UCSD-AML1 (cell line): ENCODE measurements around the gene ARHGAP1.
"Not testable (repeated sequence)": the region's sequence is repeated elsewhere in the genome, so short reads cannot be mapped to it uniquely, and the experiment has no call there.

Experiments used
- DNase-seq: peaks from one replicate; lab custom pipeline; 2025; ENCODE audit not compliant: unreplicated experiment; lab: John Stamatoyannopoulos, UW

Gene ARHGAP1

DNA sequence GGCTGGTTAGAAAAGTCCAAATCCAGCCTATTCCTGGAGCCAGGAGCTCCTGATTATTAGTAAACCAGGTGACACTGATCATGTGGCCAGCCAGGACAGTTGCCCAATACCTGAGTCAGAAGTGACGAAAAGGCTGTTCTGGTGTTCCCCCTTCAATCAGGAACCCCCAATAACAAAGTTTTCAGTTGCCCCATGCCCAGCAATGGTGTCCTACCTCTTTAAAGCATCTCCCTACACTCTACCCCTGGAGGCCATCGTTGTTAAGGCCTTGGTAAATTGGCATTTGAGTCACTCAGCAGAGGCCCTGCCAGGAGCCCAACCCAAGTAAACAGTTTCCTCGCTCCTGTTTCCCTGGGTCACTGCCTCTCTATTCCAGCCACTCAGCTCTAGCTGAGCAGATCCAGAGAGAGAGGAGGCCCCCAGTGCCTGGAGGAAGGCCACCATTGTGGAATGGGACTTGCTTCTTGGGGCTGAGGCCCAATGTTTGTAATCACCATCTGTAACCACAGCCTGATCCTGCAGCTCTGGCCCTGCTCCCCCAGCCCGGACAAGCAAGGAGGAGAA lies 25.0 kb downstream of the ARHGAP1 start:
- no peak for DNase-seq

DNA sequence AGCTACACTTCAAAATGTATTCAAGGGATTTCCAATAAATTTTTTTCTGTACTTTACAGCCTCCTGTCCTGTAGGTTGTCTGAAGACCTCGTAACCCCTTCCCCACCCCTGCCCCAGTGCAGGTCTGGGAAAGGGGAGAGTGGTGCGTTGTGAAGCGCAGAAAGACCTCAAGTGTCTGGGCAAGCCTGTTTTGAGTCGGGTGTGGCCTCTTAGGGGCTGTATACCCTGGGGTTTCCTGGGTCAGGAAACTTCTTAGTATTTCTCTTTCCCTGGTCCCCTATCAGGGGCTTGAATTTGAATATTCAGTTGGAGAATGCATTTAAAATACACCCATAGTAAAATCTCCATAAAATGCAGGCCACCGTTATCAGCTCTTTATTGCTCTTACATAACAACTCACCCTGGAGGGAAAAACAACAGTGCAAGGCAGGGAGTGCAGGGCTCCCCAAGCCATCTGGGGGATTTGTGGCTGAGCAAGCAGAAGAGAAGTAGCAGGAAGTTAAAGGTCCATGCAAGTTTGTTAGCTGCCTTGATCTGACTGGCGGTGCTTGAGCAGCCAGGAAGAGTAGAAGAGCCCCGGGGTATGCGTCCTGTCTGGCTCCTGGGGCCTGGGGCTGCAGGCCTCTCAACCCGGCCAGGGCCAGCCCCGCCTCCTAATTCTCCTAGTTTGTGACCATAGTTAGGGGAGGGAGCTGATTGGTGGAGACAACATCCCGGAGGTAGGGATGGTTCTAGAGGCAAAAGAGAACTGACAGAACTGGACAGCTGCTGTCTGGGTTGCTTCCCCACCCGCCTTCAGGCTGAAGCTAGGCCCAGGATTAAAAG lies 25.7 kb downstream of the ARHGAP1 start:
- peak; percentile 59 for DNase-seq

DNA sequence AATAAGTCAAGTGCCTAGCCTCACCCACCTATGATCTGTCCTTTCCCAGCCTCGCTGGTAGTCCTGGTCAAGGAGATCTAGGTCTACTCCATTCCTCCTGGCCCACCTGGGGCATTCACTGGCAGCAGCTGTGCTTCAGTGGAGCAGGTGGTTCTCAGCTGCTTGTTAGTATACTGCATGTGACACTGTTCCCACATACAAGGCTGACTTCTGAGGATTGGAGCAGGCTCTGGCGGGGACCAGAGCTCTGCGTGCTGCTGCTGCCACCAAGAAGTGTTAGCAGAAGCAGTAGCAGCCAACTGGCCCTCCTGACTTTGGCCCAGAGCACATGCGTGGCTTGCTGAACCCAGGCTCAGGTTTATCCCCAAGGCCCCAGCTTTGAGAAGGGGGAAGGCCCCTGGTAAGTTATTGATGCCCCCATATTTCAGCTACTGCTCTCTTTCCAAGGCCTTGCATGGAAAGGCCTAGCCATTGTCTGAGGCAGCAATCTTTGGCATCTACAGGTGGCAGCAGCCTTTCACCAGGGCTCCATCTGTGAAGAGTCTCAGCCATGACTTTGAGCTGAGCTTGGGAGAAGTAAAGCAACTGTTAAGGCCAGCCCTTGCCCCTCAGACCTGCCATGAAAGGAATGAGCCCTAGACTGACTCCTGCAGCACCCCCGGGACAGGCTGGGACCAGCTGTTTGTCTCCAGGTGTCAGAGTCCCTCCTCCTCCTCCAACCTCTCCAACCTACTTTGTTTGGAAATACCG lies 26.5 kb downstream of the ARHGAP1 start:
- DNase-seq, result no peak

DNA sequence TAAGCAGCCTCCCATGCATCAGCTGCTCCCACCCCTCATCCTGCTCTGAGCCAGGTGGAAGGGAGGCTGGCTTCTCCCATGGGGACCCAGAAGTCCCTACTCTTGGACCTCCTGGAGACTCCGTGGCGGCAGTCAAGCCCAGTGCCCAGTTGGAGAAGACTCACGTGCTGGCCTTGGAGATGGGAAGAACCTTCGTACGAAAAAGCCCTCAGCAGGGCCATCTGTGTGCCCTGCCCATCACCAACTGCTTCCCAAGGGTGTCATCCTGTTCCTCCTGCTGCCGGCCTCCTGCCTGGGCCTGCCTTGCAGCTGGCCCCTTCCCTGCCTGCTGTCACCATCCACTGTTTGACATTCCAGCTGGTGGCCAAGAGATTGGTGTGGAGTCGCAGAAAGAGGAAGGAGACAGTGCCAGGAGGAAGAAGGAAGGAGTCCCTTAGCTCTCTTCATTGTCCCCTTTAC lies 28.0 kb downstream of the ARHGAP1 start:
- DNase-seq, result no peak

DNA sequence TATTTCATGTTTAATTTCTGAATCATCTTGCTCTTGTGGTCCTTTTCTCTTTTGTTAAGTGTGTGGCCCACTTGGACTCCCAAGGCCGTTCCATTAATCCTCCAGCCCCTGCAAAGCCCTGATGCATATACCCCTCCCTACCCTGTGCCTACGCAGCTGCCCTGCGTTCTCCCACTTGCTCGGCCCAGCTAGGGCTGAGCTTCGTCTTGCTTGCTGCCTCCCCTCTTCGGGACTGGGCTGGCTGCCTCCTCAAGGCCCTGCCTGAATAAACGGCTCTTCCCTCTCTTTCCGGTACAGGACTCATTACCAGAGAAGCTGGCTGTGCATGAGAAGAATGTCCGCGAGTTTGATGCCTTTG lies 28.5 kb downstream of the ARHGAP1 start:
- DNase-seq, result no peak

DNA sequence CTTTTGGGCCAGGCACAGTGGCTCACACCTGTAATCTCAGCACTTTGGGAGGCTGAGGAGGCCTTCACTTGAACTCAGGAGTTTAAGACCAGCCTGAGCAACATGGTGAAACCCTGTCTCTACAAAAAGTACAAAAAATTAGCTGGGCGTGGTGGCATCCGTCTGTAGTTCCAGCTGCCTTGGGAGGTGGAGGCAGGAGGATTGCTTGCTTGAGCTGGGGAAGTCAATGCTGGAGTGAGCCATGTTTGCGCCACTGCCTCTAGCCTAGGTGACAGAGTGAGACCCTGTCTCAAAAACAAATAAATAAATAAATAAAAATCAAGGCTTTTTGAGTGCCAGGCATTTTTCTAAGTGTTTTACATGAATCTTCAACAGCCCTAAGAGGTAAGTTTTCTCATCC lies 29.9 kb downstream of the ARHGAP1 start:
- not testable (repeated sequence) for DNase-seq

DNA sequence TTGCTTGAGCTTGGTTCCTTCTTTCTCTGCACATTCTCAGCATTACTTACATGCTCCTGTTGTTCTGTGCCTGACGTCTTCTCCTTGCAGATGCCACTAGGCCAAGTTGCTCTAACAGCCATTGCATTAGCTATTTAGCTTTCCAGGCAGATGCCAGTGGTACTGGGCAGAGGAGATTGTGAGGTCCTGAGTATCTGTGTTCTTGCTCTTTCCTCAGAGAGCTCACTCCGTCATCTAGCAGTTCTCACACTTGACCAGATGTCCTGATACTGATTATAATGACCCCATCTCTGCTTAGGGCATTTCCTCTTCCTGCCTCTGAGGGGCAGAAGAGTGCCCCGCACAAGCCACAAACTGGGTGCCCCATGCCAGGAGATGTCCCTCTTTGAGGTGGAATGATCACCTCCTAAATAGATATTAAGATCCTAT lies 30.7 kb downstream of the ARHGAP1 start:
- DNase-seq, result peak; percentile 25

DNA sequence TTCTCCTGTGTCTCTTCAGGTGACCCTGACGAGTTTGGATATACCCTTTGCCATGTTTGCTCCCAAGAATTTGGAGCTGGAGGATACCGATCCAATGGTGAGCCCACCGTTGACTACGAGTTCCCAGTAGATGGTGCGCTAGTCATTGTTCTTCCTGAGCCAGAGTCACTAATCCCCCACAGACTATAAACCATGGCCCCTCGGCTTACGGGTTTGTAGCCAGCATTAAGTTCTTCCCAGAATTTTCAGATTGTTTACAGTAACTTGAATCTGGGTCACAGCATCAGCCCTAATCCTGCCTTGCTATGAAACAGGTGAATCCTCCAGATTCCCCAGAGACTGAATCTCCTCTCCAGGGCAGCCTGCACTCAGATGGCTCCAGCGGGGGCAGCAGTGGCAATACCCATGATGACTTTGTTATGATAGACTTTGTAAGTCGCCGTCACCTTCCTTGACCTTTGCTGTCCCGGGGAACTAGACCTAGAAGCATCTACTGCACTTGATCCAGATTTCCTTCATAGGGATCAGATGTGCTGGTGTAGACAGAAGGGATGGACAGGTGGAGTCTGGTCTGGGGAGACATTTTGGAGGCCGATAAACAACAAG lies 31.8 kb downstream of the ARHGAP1 start:
- DNase-seq, result no peak

DNA sequence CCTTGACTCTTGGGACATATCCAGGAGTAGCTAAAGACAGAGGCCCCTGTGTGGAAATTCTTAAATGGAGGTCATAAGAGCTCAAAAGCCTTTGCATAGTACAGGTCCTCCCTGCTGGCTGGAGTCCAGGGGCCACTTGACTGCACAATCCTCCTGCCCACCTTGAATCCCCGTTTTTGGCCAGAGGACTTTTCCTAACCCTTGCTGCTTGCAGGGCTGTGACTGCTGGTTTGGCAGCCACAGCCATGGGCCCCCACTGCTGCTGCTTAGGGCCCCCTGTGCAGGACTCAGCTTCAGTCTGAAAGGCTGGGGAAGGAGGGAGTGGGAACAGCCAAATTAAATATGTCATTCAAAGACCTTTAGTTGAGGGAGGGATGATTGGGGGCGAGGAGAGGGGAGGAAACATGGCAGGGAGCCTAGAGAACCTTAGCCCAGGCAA lies 33.4 kb downstream of the ARHGAP1 start:
- DNase-seq, result no peak

DNA sequence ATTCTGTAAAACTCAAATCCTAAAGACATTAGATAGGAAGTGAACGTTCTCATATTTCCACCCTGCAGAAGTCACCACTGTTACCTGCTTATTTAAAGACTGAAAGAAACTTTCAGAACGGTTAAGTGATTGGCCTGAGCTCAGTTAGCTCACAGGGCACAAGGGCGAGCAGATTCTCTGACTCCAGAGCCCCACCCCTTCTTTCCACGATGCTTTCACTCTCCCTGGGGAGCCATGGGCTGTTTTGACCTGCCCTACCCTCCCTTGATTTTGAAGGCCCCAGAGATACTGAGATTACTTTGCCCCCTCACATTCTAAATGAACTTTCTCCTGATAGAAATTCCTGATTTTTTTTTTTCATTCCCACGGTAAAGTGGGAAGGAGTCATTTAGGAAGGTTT lies 33.9 kb downstream of the ARHGAP1 start:
- no peak for DNase-seq

DNA sequence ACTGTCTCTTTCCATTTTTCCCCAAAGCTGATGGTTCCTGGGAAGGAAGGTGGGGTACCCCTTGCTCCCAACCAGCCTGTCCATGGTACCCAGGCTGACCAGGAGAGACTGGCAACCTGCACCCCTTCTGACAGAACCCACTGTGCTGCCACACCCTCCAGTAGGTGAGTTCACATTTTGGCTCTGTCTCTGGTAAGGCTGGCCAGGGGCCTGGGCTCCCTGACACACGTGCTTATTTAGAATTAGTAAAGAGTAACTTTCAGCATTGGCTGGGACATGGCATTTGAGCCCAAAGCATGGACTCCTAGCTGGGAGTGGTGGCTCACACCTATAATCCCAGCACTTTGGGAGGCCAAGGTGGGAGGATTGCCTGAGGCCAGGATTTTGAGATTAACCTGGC lies 35.1 kb downstream of the ARHGAP1 start:
- DNase-seq, result no peak

DNA sequence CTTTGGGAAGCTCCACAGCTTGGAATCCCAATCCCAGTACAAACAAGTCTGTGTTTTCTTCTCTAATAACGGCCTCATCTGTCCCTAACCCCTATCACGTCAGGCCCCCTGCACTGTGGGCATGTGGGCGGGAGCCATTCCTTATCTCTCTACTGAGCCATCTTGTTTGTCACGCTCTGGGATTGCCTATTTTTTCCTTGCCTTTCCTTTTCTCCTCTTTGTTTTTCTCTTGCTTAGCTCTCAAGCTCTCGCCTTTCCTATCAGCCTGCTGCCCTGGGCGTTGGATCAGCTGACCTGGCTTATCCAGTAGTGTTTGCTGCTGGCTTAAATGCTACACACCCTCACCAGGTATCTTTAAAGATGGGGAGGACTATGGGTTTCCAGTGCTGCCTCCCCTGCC lies 35.8 kb downstream of the ARHGAP1 start:
- no peak for DNase-seq

DNA sequence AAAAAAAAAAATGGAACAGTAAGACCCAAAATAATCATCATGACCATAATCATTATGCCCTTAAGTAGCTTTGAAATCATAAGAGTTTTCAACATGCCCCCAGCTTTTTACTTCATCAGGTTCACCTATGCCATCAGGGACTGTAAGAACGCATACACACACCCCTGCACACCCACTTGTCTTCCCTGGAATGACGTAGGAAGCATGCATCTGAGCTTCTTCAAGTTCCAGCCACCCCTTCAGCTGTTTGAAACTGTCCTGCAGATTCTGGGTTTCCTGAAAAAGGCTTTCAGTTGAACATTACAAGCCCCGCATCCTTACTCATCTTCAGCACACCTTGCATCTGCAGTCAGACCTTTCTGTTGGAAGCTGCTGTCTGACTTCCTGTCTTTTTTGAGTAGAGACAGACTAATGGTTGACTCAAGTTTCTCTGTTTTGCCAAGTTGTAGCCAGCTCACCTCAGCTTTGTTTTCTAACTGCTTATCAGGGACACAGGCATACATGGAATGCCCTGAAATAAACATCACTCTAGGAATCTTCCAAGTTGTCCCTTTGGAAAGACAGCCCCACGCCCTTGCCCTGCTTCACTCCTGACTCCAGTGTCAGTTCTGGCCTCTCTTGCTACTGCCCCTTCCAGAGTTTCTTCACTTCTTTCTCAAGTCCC lies 37.0 kb downstream of the ARHGAP1 start:
- no peak for DNase-seq

DNA sequence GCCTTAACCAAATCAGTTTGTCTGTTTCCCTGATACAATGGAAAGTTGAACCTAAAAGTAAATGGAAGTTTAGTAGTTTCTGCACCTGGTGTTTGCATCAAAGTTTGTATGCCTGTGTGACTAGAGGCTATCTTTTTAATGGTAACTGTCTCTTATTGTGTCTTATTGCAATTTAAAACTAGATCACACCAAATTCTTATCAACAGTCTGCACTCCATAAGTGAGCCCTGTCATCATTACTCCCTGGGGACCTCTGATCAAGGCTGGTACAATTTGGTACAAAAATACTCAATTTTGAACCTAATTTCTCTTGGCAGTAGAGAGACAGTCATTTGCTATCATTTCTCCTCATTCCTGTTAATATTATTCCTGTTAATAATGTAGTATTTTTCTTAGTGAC lies 38.1 kb downstream of the ARHGAP1 start:
- no peak for DNase-seq

DNA sequence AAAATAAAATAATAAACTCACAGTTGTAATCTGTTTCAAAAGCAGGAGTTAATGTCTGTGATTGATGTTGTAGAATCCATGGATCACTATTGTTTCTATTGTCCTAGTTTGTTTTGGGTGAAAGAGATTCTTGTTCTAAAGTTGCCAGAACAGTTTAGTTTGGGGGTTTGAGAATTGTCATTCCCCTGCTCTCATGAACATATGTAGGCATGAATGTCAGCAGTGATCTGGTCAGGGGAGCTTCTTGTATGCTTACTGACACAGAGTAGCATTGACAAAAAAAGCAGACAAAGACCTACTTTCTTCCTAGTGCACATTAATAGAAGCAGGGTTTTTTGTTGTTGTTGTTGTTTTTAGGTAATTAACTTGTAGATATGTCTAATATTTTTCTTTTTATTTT lies 38.6 kb downstream of the ARHGAP1 start:
- no peak for DNase-seq

DNA sequence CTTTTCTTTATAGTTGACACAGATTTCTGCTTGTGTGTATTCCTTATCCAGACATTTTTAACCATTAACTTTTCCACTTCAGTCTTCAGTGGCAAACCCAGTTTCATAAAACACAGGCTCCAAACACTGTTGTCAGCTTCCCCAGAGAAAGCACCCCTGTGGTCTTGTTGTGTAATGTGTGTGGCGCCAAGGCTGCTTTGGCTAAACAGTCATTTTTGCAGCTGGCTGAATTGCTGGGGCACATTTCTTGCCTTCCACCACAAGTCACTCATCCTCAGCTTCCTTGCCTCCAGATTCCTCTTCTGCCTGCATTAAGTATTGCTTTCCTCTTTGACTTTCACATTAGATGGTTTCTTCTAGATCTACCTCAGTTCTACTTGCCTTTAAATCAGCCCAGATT lies 40.5 kb downstream of the ARHGAP1 start:
- no peak for DNase-seq

DNA sequence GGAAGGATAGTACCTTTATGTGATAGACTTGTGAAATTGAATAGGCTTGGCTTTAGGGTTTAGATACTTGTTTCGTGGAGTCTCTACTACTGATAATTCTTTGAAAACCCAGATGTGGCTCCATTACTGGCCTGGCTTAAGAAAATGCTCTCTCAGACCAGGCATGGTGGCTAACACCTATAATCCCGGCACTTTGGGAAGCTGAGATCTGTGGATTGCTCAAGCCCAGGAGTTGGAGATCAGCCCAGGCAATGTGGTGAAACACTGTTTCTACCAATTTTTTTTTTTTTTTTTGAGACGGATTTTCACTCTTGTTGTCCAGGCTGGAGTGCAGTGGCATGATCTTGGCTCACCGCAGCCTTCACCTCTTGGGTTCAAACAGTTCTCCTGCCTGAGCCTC lies 42.2 kb downstream of the ARHGAP1 start:
- no peak for DNase-seq

DNA sequence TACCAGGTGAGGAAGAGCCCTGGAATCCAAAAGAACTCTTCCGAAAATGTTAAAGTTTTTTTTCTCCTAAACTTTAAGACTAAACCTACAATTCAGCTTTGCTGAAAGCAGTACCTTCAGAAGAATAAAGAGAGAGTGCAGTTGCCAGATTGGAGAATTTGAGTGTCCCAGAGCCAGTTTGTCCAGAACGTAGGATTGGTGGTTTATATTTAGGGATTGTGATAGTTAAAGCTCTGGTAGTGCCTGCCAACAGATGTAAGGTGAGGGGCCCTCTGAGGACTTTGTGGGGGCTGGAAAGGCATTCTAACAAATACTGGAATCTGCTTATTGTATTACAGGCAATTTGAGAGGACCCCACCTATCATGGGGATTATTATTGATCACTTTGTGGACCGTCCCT lies 43.2 kb downstream of the ARHGAP1 start:
- DNase-seq, result no peak

DNA sequence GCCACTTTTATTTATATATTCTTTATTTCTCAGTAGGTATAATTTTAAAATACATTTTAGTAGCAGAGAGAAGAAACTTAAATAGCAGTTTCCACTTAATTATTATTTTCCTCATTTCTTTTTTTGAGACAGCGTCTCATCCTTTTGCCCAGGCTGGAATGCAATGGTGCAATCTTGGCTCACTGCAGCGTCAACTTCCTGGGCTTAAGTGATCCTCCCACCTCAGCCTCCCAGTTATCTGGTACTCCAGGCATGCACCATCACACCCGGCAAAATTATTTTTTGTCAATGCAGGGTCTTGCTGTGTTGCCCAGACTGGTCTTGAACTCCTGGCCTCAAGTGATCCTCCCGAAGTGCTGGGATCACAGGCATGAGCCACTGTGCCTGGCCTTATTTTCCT lies 44.8 kb downstream of the ARHGAP1 start:
- no peak for DNase-seq

DNA sequence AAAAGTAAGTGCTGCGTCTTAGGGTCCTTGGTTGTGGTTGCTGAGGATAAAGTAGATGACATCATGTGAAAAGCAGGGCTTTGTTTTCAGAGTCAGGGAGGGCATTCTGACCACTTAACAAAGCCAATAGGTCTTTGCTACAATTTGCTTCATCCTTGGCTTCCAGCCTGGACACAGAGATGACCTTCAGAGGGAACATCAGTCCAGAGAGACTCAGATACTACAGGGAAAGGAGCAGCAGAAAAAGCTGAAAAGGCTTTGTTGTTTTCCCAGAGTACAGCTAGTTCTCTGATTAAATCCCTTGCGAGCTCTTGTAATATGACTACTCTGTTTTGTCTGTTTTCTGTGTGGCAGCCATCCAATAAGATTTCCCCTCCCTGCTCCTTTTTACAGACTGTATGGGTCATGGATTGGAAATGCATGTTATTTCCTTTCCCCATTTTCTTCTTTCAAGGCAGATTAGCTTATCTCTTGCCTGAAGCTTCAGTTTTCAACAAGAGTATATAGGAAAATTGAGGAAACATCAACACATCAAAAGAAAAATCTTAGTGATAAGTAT lies 51.2 kb downstream of the ARHGAP1 start:
- no peak for DNase-seq

DNA sequence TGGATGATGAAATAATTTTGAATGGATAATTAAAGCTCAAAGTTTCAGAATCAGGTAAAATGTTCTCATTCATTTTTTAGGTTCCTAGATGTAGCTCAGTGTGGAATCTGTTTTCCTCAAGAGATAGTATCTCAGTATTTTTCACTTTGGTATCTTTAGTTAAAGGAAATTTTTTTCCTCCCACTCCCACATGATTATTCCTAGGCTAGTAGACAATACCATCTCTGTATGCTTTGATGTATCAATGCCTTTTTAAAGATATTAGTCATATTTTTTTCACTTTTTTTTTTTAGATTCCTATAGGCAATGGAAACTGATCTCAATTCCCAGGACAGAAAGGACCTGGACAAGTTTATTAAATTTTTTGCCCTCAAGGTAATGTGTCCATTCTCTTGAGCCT lies 56.4 kb downstream of the ARHGAP1 start:
- DNase-seq, result no peak
